ENCODE data around the gene AGMO.
"Not testable (repeated sequence)": the region's sequence is repeated elsewhere in the genome, so short reads cannot be mapped to it uniquely, and the experiment has no call there.

Gene AGMO

GRCh38 chr7:15527648-15528047 is 34.2 kb downstream of the AGMO start:
- no peaks in the 10 kb centered on the region for H3K36me3 Mint-ChIP-seq (ENCODE audit: low read depth)
- H3K27me3 Mint-ChIP-seq (ENCODE audit: low read depth), result no peaks in the 10 kb centered on the region
- peak overlapping the region in 1 of 3 experiments; percentile 76 for H3K27ac Mint-ChIP-seq
- no peak for TF ChIP-seq CTCF (IDR thresholded peaks at IDR 0.05; ENCODE audit: unreplicated experiment in 3 of 3)
- H3K4me1 Mint-ChIP-seq, result no peaks in the 10 kb centered on the region
- H3K4me3 Mint-ChIP-seq, result no peak overlapping the region
- no peaks in the 10 kb centered on the region for H3K9me3 Mint-ChIP-seq

GRCh38 chr7:15525652-15526263 is 36.1 kb downstream of the AGMO start:
- H3K4me1 Mint-ChIP-seq, result no peaks in the 10 kb centered on the region
- H3K4me3 Mint-ChIP-seq, result no peak overlapping the region
- H3K27ac Mint-ChIP-seq, result no peak overlapping the region
- H3K27me3 Mint-ChIP-seq (ENCODE audit: low read depth), result no peaks in the 10 kb centered on the region
- peaks cover 13% of the 10 kb centered on the region for H3K9me3 Mint-ChIP-seq
- peaks cover under 1% of the 10 kb centered on the region for H3K36me3 Mint-ChIP-seq (ENCODE audit: low read depth)
- no peak for TF ChIP-seq CTCF (IDR thresholded peaks at IDR 0.05; ENCODE audit: unreplicated experiment in 3 of 3)

GRCh38 chr7:15524077-15524476 is 37.7 kb downstream of the AGMO start:
- Mint-ChIP-seq H3K9me3 (peaks cover 27% of the 10 kb centered on the region), H3K4me3 (no peak overlapping the region), H3K27ac (no peak overlapping the region), H3K4me1 (no peaks in the 10 kb centered on the region), H3K36me3 (ENCODE audit: low read depth) (peaks cover 10% of the 10 kb centered on the region), H3K27me3 (ENCODE audit: low read depth) (peaks cover 4% of the 10 kb centered on the region)
- TF ChIP-seq CTCF (IDR thresholded peaks at IDR 0.05; ENCODE audit: unreplicated experiment in 3 of 3), result no peak

- Mint-ChIP-seq H3K9me3 (peaks cover 43% of the 10 kb centered on the region), H3K36me3 (ENCODE audit: low read depth) (peaks cover 10% of the 10 kb centered on the region), H3K4me1 (peaks cover 20% of the 10 kb centered on the region)
- not testable (repeated sequence) for H3K27ac Mint-ChIP-seq; H3K27me3 Mint-ChIP-seq (ENCODE audit: low read depth); H3K4me3 Mint-ChIP-seq
Measured at GRCh38 chr7:15517865-15518264, 44.0 kb downstream of the AGMO start.

GRCh38 chr7:15515252-15515651 is 46.6 kb downstream of the AGMO start:
- no peak for TF ChIP-seq CTCF (IDR thresholded peaks at IDR 0.05; ENCODE audit: unreplicated experiment in 3 of 3)
- Mint-ChIP-seq H3K27ac (peak overlapping the region; percentile 74 to 87 (median 80)), H3K4me1 (peaks cover 20% of the 10 kb centered on the region), H3K27me3 (ENCODE audit: low read depth) (peaks cover 2% of the 10 kb centered on the region), H3K36me3 (ENCODE audit: low read depth) (peaks cover 5% of the 10 kb centered on the region), H3K4me3 (no peak overlapping the region), H3K9me3 (peaks cover 25% of the 10 kb centered on the region)

- TF ChIP-seq CTCF (IDR thresholded peaks at IDR 0.05; ENCODE audit: unreplicated experiment in 3 of 3), result no peak
Measured at GRCh38 chr7:15508258-15508657, 53.6 kb downstream of the AGMO start.

More at GRCh38 chr7:15508258-15508657, 53.6 kb downstream of the AGMO start:
- Mint-ChIP-seq H3K9me3 (no peaks in the 10 kb centered on the region), H3K4me1 (peaks cover 7% of the 10 kb centered on the region), H3K27ac (no peak overlapping the region), H3K4me3 (no peak overlapping the region), H3K27me3 (ENCODE audit: low read depth) (no peaks in the 10 kb centered on the region), H3K36me3 (ENCODE audit: low read depth) (no peaks in the 10 kb centered on the region)
